Measurements from ENCODE around the gene MYH1.

Gene MYH1

GRCh38 chr17:10492004-10492403 is 26.3 kb downstream of the MYH1 start:
- TF ChIP-seq NFIC (IDR thresholded peaks at IDR 0.05) (no peak), EP300 (IDR thresholded peaks at IDR 0.05; ENCODE audit: borderline replicate concordance) (no peak), TCF12 (IDR thresholded peaks at IDR 0.05; ENCODE audit: low read depth) (no peak), TAF1 (IDR thresholded peaks at IDR 0.05; ENCODE audit: low read depth) (no peak), CREB1 (IDR thresholded peaks at IDR 0.05; ENCODE audit: low read depth) (no peak), CEBPB (IDR thresholded peaks at IDR 0.05) (no peak), USF1 (IDR thresholded peaks at IDR 0.05) (no peak), ZBTB7A (IDR thresholded peaks at IDR 0.05; ENCODE audit: low read depth) (no peak), TEAD4 (IDR thresholded peaks at IDR 0.05) (no peak), FOXM1 (IDR thresholded peaks at IDR 0.05; ENCODE audit: borderline replicate concordance, low read depth) (no peak)
- TF ChIP-seq, protein P1, sequence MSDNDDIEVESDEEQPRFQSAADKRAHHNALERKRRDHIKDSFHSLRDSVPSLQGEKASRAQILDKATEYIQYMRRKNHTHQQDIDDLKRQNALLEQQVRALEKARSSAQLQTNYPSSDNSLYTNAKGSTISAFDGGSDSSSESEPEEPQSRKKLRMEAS (IDR thresholded peaks at IDR 0.05): no peak

- TF ChIP-seq EGR1 (IDR thresholded peaks at IDR 0.05) (no peak), ZBTB7A (IDR thresholded peaks at IDR 0.05; ENCODE audit: low read depth) (no peak), YY1 (IDR thresholded peaks at IDR 0.05; ENCODE audit: low read depth) (no peak), FOXM1 (IDR thresholded peaks at IDR 0.05; ENCODE audit: borderline replicate concordance, low read depth) (no peak), RAD21 (IDR thresholded peaks at IDR 0.05; ENCODE audit: low read depth) (no peak), TCF12 (IDR thresholded peaks at IDR 0.05; ENCODE audit: low read depth) (no peak), TAF1 (IDR thresholded peaks at IDR 0.05; ENCODE audit: low read depth) (no peak), REST (IDR thresholded peaks at IDR 0.05; ENCODE audit: low read depth) (no peak), CREB1 (IDR thresholded peaks at IDR 0.05; ENCODE audit: low read depth) (no peak), EP300 (IDR thresholded peaks at IDR 0.05; ENCODE audit: borderline replicate concordance) (no peak), USF1 (IDR thresholded peaks at IDR 0.05) (no peak), CEBPB (IDR thresholded peaks at IDR 0.05) (no peak), TEAD4 (IDR thresholded peaks at IDR 0.05) (no peak), NFIC (IDR thresholded peaks at IDR 0.05) (no peak)
- TF ChIP-seq, protein P1 (IDR thresholded peaks at IDR 0.05): no peak
These were observed 36.1 kb downstream of the MYH1 start for GRCh38 chr17:10482252-10482651.

- TF ChIP-seq TEAD4 (IDR thresholded peaks at IDR 0.05) (no peak), YY1 (IDR thresholded peaks at IDR 0.05; ENCODE audit: low read depth) (no peak), EP300 (IDR thresholded peaks at IDR 0.05; ENCODE audit: borderline replicate concordance) (no peak), NFIC (IDR thresholded peaks at IDR 0.05) (no peak), USF1 (IDR thresholded peaks at IDR 0.05) (no peak), EGR1 (IDR thresholded peaks at IDR 0.05) (no peak), TAF1 (IDR thresholded peaks at IDR 0.05; ENCODE audit: low read depth) (no peak), CEBPB (IDR thresholded peaks at IDR 0.05) (no peak)
These were observed 40.6 kb downstream of the MYH1 start for GRCh38 chr17:10477701-10478100.

- TF ChIP-seq EGR1 (IDR thresholded peaks at IDR 0.05) (no peak), RAD21 (IDR thresholded peaks at IDR 0.05; ENCODE audit: low read depth) (no peak), FOXM1 (IDR thresholded peaks at IDR 0.05; ENCODE audit: borderline replicate concordance, low read depth) (no peak), CREB1 (IDR thresholded peaks at IDR 0.05; ENCODE audit: low read depth) (no peak), TAF1 (IDR thresholded peaks at IDR 0.05; ENCODE audit: low read depth) (no peak), TCF12 (IDR thresholded peaks at IDR 0.05; ENCODE audit: low read depth) (no peak)
- TF ChIP-seq, protein P1 (IDR thresholded peaks at IDR 0.05): no peak
These were observed 43.8 kb downstream of the MYH1 start for GRCh38 chr17:10474536-10474935.

GRCh38 chr17:10471858-10472257 is 46.5 kb downstream of the MYH1 start:
- TF ChIP-seq TCF12 (IDR thresholded peaks at IDR 0.05; ENCODE audit: low read depth) (no peak), RAD21 (IDR thresholded peaks at IDR 0.05; ENCODE audit: low read depth) (no peak), ZBTB7A (IDR thresholded peaks at IDR 0.05; ENCODE audit: low read depth) (no peak)

DNA sequence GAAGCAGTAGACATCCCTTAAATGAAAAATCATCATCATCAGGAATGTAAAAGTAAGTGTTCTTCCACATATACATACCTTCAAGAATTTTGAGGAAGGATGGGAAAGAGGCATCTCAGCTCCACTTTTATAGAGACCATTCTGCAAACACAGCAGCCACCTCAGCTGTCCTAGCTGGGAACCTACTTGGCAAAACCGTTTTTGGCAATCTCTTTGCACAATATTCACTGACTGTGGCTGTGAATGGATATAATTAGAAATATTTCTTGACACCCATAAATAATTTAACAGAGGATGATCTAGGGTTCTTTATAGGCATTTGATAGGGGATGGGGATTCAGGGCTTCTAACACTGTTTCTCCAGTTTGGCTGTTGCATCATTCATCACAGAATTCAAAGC is 48.9 kb downstream of the MYH1 start, which contains the start of gene MYH4:
Gene MYH4, minus strand, starts transcription at position 101 of the 400 bp plus-strand sequence. CDS start 2,814 bp downstream, outside the sequence.
- no peak for TF ChIP-seq CEBPB (IDR thresholded peaks at IDR 0.05)
- no peak for TF ChIP-seq NFIC (IDR thresholded peaks at IDR 0.05)
- no peak for TF ChIP-seq ZBTB7A (IDR thresholded peaks at IDR 0.05; ENCODE audit: low read depth)
- TF ChIP-seq USF1 (IDR thresholded peaks at IDR 0.05): no peak
- no peak for TF ChIP-seq EP300 (IDR thresholded peaks at IDR 0.05; ENCODE audit: borderline replicate concordance)
- TF ChIP-seq YY1 (IDR thresholded peaks at IDR 0.05; ENCODE audit: low read depth): no peak
- TF ChIP-seq REST (IDR thresholded peaks at IDR 0.05; ENCODE audit: low read depth): no peak
